Upper lobe of left lung (tissue), 6 donors: Measurements from ENCODE around the gene TBC1D5. TPM values are rescaled to one million over a fixed set of nuclear protein-coding genes. Genes with fewer than 3 reads are reported as not detected.
"Not testable (repeated sequence)": the region's sequence is repeated elsewhere in the genome, so short reads cannot be mapped to it uniquely, and the experiment has no call there.

Source experiments
- ATAC-seq, 2 donors: fragments of 200-7000 bp; cut with Tn5 transposase; one replicate each; pipeline ENCODE4 v1.9.1; 2022; ENCODE audit warnings: mild to moderate bottlenecking in 2 of 2, moderate library complexity in 2 of 2; ENCODE audit not compliant: low FRiP score in 2 of 2
- DNase-seq, 2 donors: peaks; one replicate each; pipeline ENCODE4 v3.0.0-alpha.2; 2019 to 2020
- H3K27ac ChIP-seq, 4 donors: fragments of 200-600 bp; sonication (generic); one replicate each; pipeline ENCODE4 v1.5.1; 2016 to 2019
- H3K27me3 ChIP-seq, 4 donors: fragments of 200-600 bp; sonication (generic); one replicate each; pipeline ENCODE4 v1.5.1; 2017 to 2019
- H3K36me3 ChIP-seq, 4 donors: fragments of 200-600 bp; sonication (generic); one replicate each; pipeline ENCODE4 v1.5.1; 2016 to 2019
- H3K4me1 ChIP-seq, 4 donors: fragments of 200-600 bp; sonication (generic); one replicate each; pipeline ENCODE4 v1.5.1; 2018 to 2019
- H3K4me3 ChIP-seq, 4 donors: fragments of 200-600 bp; sonication (generic); one replicate each; pipeline ENCODE4 v1.5.1; 2017 to 2019; ENCODE audit warnings: mild to moderate bottlenecking in 2 of 4, moderate library complexity in 1 of 4
- H3K9me3 ChIP-seq, 4 donors: fragments of 200-600 bp; sonication (generic); one replicate each; pipeline ENCODE4 v1.5.1; 2018 to 2019
- EP300 ChIP-seq, 4 donors: sonication (generic); formaldehyde crosslinking; IDR thresholded peaks; one replicate each; pipeline ENCODE4 v1.5.1; 2017; ENCODE audit warnings: antibody characterized with exemption in 4 of 4, control low read depth in 2 of 4
- POLR2A ChIP-seq, 4 donors: fragments of 450-650 bp; IDR thresholded peaks; one replicate each; pipeline ENCODE4 v1.5.1; 2016 to 2017; ENCODE audit warnings: antibody characterized with exemption in 4 of 4, mild to moderate bottlenecking in 2 of 4
- POLR2AphosphoS5 ChIP-seq, 2 donors: sonication (generic); formaldehyde crosslinking; IDR thresholded peaks; one replicate each; pipeline ENCODE4 v1.5.1; 2017; ENCODE audit warnings: antibody characterized with exemption in 2 of 2
- WGBS, 2 donors: methylation state at CpG; one replicate each; pipeline ENCODE4 v1.1.5; 2017 to 2018; 5-methylcytosine and 5-hydroxymethylcytosine counted together
- total RNA-seq, 6 donors: library from RNA; depleted of rRNA in 4 of 6; stranded (reverse); fragments of >200 nt in 4 of 6; gene quantifications; one replicate each; pipeline versions ENCODE4 v1.1.0 to v1.2.1, GENCODE V29; 2016 to 2021
- TF ChIP-seq, protein P1 (sequence below), 6 experiments: fragments of 450-650 bp in 4 of 6; fragments of 200-600 bp in 2 of 6; sonication (generic) in 2 of 6; IDR thresholded peaks; one replicate each; pipeline ENCODE4 v1.5.1; 2016 to 2019; ENCODE audit warnings: antibody characterized with exemption in 6 of 6
- donor health status: DM: no; HTN: no; CAD: no; lungs with moderate emphysema.
- donor health status: DM: no; HTN: yes; CAD: no; lungs with severe emphysema.

The TBC1D5 gene
- total RNA-seq, 6 donors from 2014 or later = 53.0 to 135 (median 63.3) TPM

DNA sequence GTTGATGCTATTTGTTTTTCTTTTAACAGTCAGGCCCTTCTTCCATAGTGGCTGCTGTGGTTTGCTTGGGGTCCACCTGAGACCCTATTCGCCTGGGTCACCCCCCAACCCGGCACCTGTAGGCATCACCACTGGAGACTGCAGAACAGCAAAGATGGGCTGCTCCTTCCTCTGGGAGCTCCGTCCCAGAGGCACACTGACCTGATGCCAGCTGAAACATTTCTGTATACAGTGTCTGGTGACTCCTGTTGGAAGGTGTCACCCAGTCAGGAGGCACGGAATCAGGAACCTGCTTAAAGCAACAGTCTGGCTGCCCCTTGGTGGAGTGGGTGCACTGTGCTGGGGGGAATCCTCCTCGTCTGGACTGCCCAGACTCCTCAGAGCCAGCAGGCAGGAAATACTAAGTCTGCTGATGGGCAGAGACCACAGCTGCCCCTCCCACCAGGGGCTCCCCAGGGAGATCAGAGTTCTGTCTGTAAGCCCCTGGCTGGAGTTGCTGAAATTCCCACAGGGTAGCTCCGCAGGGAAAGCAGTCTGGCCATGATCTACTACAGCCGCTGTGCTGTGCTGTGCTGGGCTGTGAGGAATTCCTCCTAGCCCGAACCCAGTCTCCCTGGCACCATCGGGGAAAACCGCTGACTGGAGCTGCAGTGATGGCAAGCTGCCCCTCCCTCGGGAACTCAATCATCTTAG, 248.2 kb downstream of the TBC1D5 start:
- no peak for TF ChIP-seq POLR2AphosphoS5 (IDR thresholded peaks at IDR 0.05)
- TF ChIP-seq, protein P1, sequence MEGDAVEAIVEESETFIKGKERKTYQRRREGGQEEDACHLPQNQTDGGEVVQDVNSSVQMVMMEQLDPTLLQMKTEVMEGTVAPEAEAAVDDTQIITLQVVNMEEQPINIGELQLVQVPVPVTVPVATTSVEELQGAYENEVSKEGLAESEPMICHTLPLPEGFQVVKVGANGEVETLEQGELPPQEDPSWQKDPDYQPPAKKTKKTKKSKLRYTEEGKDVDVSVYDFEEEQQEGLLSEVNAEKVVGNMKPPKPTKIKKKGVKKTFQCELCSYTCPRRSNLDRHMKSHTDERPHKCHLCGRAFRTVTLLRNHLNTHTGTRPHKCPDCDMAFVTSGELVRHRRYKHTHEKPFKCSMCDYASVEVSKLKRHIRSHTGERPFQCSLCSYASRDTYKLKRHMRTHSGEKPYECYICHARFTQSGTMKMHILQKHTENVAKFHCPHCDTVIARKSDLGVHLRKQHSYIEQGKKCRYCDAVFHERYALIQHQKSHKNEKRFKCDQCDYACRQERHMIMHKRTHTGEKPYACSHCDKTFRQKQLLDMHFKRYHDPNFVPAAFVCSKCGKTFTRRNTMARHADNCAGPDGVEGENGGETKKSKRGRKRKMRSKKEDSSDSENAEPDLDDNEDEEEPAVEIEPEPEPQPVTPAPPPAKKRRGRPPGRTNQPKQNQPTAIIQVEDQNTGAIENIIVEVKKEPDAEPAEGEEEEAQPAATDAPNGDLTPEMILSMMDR (IDR thresholded peaks at IDR 0.05) = no peak
- DNase-seq = no peak
- Histone ChIP-seq H3K4me3 (no peak overlapping the region), H3K36me3 (peaks cover 0 to 4% (median 1%) of the 10 kb centered on the region in 4 donors), H3K27me3 (no peaks in the 10 kb centered on the region), H3K27ac (no peak overlapping the region), H3K4me1 (no peaks in the 10 kb centered on the region), H3K9me3 (no peaks in the 10 kb centered on the region)
- peak in 1 of 2 donors; percentile 63 for ATAC-seq
- WGBS, 2 donors = 87 to 93% methylated on average over 5 to 11 of the region's 11 CpGs

DNA sequence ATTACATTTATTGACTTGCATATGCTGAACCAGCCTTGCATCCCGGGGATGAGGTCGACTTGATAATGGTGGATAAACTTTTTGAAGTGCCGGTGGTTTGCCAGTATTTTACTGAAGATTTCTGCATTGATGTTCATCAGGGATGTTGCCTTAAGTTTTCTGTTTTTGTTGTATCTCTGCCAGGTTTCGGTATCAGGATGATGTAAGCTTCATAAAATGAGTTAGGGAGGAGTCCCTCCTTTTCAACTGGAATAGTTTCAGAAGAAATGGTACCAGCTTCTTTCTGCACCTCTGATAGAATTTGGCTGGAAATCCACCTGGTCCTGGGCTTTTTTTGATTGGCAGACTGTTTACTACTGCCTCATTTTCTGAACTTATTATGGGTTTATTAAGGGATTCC, 250.8 kb downstream of the TBC1D5 start:
- TF ChIP-seq, protein P1 (IDR thresholded peaks at IDR 0.05) = no peak
- no peak for TF ChIP-seq EP300 (IDR thresholded peaks at IDR 0.05)
- no peak for TF ChIP-seq POLR2A (IDR thresholded peaks at IDR 0.05)
- no peak for TF ChIP-seq POLR2AphosphoS5 (IDR thresholded peaks at IDR 0.05)
- DNase-seq = no peak
- Histone ChIP-seq H3K27ac (no peak overlapping the region), H3K9me3 (peaks cover 0 to 4% (median 0%) of the 10 kb centered on the region in 4 donors), H3K27me3 (no peaks in the 10 kb centered on the region), H3K36me3 (peaks cover 0 to 4% (median 1%) of the 10 kb centered on the region in 4 donors), H3K4me3 (no peak overlapping the region), H3K4me1 (no peaks in the 10 kb centered on the region)
- WGBS, 2 donors = 94 to 96% methylated on average over 4 of the region's 4 CpGs
- ATAC-seq = no peak

DNA sequence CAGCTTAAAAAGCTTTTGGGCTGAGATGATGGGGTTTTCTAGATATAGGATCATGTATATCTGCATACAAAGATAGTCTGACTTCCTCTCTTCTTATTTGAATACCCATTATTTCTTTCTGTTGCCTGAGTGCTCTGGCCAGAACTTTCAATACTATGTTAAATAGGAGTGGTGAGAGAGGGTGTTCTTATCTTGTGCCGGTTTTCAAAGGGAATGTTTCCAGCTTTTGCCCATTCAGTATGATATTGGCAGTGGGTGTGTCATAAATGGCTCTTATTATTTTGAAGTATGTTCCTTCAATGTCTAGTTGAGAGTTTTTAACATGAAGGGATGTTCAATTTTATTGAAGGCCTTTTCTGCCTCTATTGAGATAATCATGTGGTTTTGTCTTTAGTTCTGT, 251.2 kb downstream of the TBC1D5 start:
- not testable (repeated sequence) for H3K4me1 ChIP-seq, DNase-seq, H3K9me3 ChIP-seq, H3K27me3 ChIP-seq, H3K27ac ChIP-seq, ATAC-seq, H3K4me3 ChIP-seq, H3K36me3 ChIP-seq
- WGBS, 2 donors = 87 to 91% methylated on average over 1 of the region's 1 CpG

DNA sequence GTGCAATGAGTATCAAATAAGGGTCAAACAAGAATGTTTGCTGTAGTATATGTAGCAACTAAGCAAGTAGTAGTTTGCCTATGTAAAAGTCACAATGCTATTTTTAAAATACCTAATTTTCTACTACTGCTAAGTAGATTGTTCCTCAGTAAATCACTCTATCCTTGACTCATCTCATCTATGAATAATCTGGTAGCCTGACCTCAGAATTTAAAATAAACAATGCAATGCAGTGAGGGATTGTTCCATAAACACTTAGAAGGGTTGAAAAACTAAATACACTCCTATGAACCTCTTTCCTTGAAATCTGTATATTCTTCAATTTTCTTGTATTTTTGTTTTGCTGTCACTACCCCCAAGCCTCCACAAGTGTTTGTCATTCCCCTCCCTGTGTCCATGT, 253.3 kb downstream of the TBC1D5 start:
- Histone ChIP-seq H3K4me1 (no peaks in the 10 kb centered on the region), H3K36me3 (peaks cover 0 to 2% (median 0%) of the 10 kb centered on the region in 4 donors), H3K4me3 (no peak overlapping the region), H3K27me3 (no peaks in the 10 kb centered on the region), H3K27ac (no peak overlapping the region), H3K9me3 (peaks cover 0 to 4% (median 0%) of the 10 kb centered on the region in 4 donors)
- no peak for DNase-seq
- TF ChIP-seq POLR2A (IDR thresholded peaks at IDR 0.05) = no peak
- no peak for TF ChIP-seq POLR2AphosphoS5 (IDR thresholded peaks at IDR 0.05)
- TF ChIP-seq, protein P1 (IDR thresholded peaks at IDR 0.05) = no peak
- no peak for TF ChIP-seq EP300 (IDR thresholded peaks at IDR 0.05)
- no peak for ATAC-seq

DNA sequence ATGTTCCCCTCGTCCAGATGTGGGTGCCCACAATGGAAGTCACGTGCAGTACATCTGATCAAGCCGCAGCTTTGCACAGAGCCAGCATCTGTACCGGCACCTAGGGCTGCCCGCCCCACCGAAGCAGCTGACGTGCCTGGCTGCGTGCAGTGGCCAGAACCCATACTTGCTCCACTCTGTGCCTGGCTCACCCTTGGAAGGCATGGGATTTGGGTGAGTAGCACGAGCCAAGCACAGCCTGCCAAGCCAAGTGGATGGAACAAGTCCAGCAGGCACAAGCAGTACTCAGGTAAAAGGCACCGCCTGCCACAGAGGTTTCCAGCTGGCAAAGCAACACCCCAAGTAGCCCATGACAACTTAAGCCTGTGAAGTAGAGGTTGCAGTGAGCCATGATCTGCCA, 261.3 kb downstream of the TBC1D5 start:
- no peaks in the 10 kb centered on the region for H3K9me3 ChIP-seq
- H3K27ac ChIP-seq = no peak overlapping the region
- peaks cover 0 to 6% (median 0%) of the 10 kb centered on the region in 4 donors for H3K36me3 ChIP-seq
- H3K4me1 ChIP-seq = no peaks in the 10 kb centered on the region
- TF ChIP-seq, protein P1 (IDR thresholded peaks at IDR 0.05) = no peak
- TF ChIP-seq EP300 (IDR thresholded peaks at IDR 0.05) (no peak), POLR2AphosphoS5 (IDR thresholded peaks at IDR 0.05) (no peak)
- no peaks in the 10 kb centered on the region for H3K27me3 ChIP-seq
- ATAC-seq (peak in 1 of 2 donors; percentile 26), DNase-seq (peak in 1 of 2 donors; percentile 29)
- WGBS, 2 donors = 98 to 100% methylated on average over 1 to 7 of the region's 10 CpGs
- H3K4me3 ChIP-seq = no peak overlapping the region
